PC-9 (cell line): ENCODE data around the gene PFDN6.

Experiments
- EZH2 ChIP-seq: fragments of 200-600 bp; sonication (generic); IDR thresholded peaks from 2 replicates; pipeline ENCODE4 v1.8.0; 2017; ENCODE audit warnings: antibody characterized with exemption, low read depth
- TF ChIP-seq, protein P1 (sequence below): fragments of 200-600 bp; sonication (generic); conservative IDR thresholded peaks from 2 replicates; pipeline ENCODE4 v1.6.1; 2017; ENCODE audit warnings: mixed run types, antibody characterized with exemption, mild to moderate bottlenecking, moderate library complexity

DNA sequence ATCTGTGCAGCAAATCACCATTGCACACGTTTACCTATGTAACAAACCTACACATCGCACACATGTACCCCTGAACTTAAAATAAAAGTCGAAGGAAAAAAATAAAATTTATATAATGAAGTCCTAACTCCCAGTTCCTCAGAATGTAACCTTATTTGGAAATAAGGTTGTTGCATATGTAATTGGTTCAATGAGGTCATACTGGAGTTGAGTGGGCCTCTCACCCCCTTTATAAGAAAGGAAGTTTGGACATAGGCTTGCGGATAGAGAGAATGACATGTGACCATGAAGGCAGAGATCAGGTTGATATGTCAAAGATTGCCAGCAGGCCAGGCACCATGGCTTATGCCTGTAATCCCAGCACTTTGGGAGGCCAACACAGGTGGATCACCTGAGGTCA lies 44.3 kb downstream of the PFDN6 start:
- TF ChIP-seq, protein P1, sequence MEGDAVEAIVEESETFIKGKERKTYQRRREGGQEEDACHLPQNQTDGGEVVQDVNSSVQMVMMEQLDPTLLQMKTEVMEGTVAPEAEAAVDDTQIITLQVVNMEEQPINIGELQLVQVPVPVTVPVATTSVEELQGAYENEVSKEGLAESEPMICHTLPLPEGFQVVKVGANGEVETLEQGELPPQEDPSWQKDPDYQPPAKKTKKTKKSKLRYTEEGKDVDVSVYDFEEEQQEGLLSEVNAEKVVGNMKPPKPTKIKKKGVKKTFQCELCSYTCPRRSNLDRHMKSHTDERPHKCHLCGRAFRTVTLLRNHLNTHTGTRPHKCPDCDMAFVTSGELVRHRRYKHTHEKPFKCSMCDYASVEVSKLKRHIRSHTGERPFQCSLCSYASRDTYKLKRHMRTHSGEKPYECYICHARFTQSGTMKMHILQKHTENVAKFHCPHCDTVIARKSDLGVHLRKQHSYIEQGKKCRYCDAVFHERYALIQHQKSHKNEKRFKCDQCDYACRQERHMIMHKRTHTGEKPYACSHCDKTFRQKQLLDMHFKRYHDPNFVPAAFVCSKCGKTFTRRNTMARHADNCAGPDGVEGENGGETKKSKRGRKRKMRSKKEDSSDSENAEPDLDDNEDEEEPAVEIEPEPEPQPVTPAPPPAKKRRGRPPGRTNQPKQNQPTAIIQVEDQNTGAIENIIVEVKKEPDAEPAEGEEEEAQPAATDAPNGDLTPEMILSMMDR = no peak
- TF ChIP-seq EZH2 = no peak
